ENCODE measurements around the gene RBMS3. TPM values are rescaled to one million over a fixed set of nuclear protein-coding genes. Genes with fewer than 3 reads are reported as not detected.
A peak's percentile ranks its signal among the peaks of the same experiment; 100 is the strongest.
"Not testable (repeated sequence)": the region's sequence is repeated elsewhere in the genome, so short reads cannot be mapped to it uniquely, and the experiment has no call there.

RBMS3 gene
- total RNA-seq, 4 donors from 2014 or later: 3.8 to 18.7 (median 14.6) TPM

DNA sequence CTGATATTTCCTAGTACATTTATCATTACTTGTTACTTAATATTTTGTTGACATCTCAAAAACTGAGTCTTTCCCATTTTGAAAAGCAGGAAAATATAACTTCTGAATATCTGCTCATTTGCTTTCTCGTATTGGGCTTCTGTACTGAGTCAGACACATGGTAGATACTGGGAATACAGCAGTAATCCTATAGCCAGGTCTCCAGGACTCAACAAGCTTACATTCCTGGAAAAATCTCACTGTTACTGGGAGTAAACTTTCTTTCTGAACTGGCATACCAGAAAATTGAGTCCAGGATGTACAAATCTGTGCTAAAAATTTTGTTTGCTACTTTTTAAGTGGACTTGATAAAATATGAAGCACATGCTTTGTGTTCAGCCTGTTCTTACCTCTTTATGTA is 240.4 kb downstream of the RBMS3 start:
- in situ Hi-C loops (cut with MboI; ENCODE audit: low pct_ligation_motif_present in 1 of 4, low pct_unique_long_range_greater_than_20kb in 1 of 4, low sequenced_read_pairs in 3 of 4): no loop called here
- TF ChIP-seq, protein P1, sequence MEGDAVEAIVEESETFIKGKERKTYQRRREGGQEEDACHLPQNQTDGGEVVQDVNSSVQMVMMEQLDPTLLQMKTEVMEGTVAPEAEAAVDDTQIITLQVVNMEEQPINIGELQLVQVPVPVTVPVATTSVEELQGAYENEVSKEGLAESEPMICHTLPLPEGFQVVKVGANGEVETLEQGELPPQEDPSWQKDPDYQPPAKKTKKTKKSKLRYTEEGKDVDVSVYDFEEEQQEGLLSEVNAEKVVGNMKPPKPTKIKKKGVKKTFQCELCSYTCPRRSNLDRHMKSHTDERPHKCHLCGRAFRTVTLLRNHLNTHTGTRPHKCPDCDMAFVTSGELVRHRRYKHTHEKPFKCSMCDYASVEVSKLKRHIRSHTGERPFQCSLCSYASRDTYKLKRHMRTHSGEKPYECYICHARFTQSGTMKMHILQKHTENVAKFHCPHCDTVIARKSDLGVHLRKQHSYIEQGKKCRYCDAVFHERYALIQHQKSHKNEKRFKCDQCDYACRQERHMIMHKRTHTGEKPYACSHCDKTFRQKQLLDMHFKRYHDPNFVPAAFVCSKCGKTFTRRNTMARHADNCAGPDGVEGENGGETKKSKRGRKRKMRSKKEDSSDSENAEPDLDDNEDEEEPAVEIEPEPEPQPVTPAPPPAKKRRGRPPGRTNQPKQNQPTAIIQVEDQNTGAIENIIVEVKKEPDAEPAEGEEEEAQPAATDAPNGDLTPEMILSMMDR (IDR thresholded peaks at IDR 0.05): no peak
- no peak for TF ChIP-seq POLR2A (IDR thresholded peaks at IDR 0.05)
- no peak for TF ChIP-seq POLR2AphosphoS5 (IDR thresholded peaks at IDR 0.05)
- TF ChIP-seq EP300 (IDR thresholded peaks at IDR 0.05; ENCODE audit: low read depth): no peak
- Histone ChIP-seq H3K27me3 (no peaks in the 10 kb centered on the region), H3K4me3 (no peak overlapping the region), H3K9me3 (no peaks in the 10 kb centered on the region), H3K27ac (no peak overlapping the region), H3K36me3 (no peaks in the 10 kb centered on the region), H3K4me1 (peaks cover 5 to 17% (median 9%) of the 10 kb centered on the region in 4 donors)
- no peak for DNase-seq
- intact Hi-C loops (cut with DNase I; ENCODE audit: low total_unique reads): loop anchor here (10.0 kb wide), 1 partner anchor 234 kb away; no protein-coding TSS in a partner anchor
- 75 to 80% methylated on average over 1 of the region's 1 CpG for WGBS, 2 donors (ENCODE audit: low coverage in 1 of 2)

DNA sequence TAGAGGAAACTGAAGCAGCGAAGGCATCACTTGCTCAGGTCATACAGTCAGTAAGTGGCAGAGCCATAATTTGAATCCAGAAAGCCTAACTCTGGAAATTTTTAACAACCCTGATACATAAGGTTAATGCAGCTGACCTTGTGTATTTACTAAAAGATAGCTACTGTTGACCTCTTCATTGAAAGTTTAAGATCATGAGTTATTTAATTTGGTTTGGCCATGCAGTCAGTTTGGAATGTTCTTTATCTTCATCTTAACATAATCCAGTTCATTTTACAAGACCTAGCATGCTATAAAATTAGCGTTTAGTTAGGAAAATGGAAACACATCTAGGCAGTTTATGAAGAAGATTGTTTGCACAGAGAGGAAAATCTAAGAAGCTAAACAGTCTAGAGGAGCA is 240.9 kb downstream of the RBMS3 start:
- Histone ChIP-seq H3K4me1 (peaks cover 5 to 19% (median 9%) of the 10 kb centered on the region in 4 donors), H3K27ac (no peak overlapping the region), H3K4me3 (no peak overlapping the region), H3K36me3 (no peaks in the 10 kb centered on the region), H3K27me3 (no peaks in the 10 kb centered on the region), H3K9me3 (no peaks in the 10 kb centered on the region)
- no peak for DNase-seq
- 53% methylated on average over 2 of the region's 2 CpGs for WGBS, 2 donors (ENCODE audit: low coverage in 1 of 2)
- intact Hi-C loops (cut with DNase I; ENCODE audit: low total_unique reads): loop anchor here (10.0 kb wide), 1 partner anchor 233 kb away; no protein-coding TSS in a partner anchor
- in situ Hi-C loops (cut with MboI; ENCODE audit: low pct_ligation_motif_present in 1 of 4, low pct_unique_long_range_greater_than_20kb in 1 of 4, low sequenced_read_pairs in 3 of 4): no loop called here
- TF ChIP-seq POLR2AphosphoS5 (IDR thresholded peaks at IDR 0.05) (no peak), POLR2A (IDR thresholded peaks at IDR 0.05) (no peak), EP300 (IDR thresholded peaks at IDR 0.05; ENCODE audit: low read depth) (no peak)
- TF ChIP-seq, protein P1 (IDR thresholded peaks at IDR 0.05): no peak

DNA sequence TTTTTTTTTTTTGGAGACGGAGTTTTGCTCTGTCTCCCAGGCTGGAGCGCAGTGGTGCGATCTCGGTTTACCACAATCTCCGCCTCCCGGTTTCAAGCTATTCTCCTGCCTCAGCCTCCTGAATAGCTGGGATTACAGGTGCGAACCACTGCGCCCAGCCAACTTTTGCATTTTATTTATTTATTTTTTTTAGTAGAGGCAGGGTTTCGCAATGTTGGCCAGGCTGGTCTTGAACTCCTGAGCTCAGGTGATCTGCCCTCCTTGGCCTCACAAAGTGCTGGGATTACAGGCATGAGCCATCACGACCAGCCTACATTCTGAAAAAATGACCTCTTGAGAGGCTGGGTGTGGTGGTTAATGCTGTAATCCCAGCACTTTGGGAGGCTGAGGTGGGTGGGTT is 243.6 kb downstream of the RBMS3 start:
- H3K36me3 ChIP-seq; H3K4me3 ChIP-seq; in situ Hi-C loops (cut with MboI; ENCODE audit: low pct_ligation_motif_present in 1 of 4, low pct_unique_long_range_greater_than_20kb in 1 of 4, low sequenced_read_pairs in 3 of 4); DNase-seq; H3K27me3 ChIP-seq; H3K9me3 ChIP-seq: not testable (repeated sequence)
- Histone ChIP-seq H3K27ac (peak overlapping the region; percentile 33 to 66 (median 60)), H3K4me1 (peaks cover 5 to 20% (median 9%) of the 10 kb centered on the region in 4 donors)
- WGBS, 2 donors (ENCODE audit: low coverage in 1 of 2): 88 to 100% methylated on average over 4 to 10 of the region's 10 CpGs
- intact Hi-C loops (cut with DNase I; ENCODE audit: low total_unique reads): loop anchor here (10.0 kb wide), 1 partner anchor 230 kb away; no protein-coding TSS in a partner anchor

DNA sequence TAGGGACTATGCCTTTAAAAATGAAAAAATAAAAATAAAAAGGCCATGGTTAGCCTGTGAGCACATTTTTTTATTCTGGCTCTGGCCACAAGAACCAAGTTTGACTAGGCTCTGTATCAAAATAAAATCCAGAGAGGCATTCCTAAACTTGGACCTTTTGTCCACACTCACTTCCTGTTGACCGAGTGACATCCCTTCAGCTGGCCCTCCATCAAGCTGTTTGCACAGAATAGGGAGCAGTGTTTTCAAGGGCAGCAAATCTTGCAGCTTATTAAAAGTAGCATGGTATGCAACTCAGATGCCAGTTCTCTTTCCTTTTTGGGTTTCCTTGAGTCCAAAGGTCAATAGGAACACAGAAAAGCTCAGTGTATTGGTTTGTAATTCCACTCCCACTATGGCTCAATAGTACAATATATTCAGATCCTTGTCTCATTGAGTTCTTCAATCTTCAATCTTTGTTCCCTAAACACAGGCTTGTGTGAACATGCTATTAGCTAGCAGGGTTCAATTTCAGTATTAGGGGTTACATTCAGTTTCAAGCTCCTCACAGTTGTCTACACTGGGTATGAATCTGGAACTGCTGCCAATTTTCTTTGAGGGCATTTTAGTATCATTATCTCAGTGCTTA is 244.5 kb downstream of the RBMS3 start:
- TF ChIP-seq POLR2AphosphoS5 (IDR thresholded peaks at IDR 0.05) (peak; percentile 13 to 65 (median 48)), EP300 (IDR thresholded peaks at IDR 0.05; ENCODE audit: low read depth) (no peak), POLR2A (IDR thresholded peaks at IDR 0.05) (no peak)
- TF ChIP-seq, protein P1 (IDR thresholded peaks at IDR 0.05): no peak
- 14 to 17% methylated on average over 1 of the region's 1 CpG for WGBS, 2 donors (ENCODE audit: low coverage in 1 of 2)
- Histone ChIP-seq H3K36me3 (no peaks in the 10 kb centered on the region), H3K27ac (peak overlapping the region; percentile 41 to 66 (median 62)), H3K9me3 (no peaks in the 10 kb centered on the region), H3K4me1 (peaks cover 5 to 20% (median 9%) of the 10 kb centered on the region in 4 donors), H3K27me3 (no peaks in the 10 kb centered on the region), H3K4me3 (no peak overlapping the region)
- intact Hi-C loops (cut with DNase I; ENCODE audit: low total_unique reads) (loop anchor here (10.0 kb wide), 1 partner anchor 229 kb away; no protein-coding TSS in a partner anchor), in situ Hi-C loops (cut with MboI; ENCODE audit: low pct_ligation_motif_present in 1 of 4, low pct_unique_long_range_greater_than_20kb in 1 of 4, low sequenced_read_pairs in 3 of 4) (no loop called here)
- DNase-seq: peak; percentile 16
